ENCODE data around the gene ANKRD63. TPM values are rescaled to one million over a fixed set of nuclear protein-coding genes. Genes with fewer than 3 reads are reported as not detected.

The ANKRD63 gene
- total RNA-seq, 1 donor from 2014 or later, result not detected

GRCh38 chr15:40281801-40282146 lies 1.1 kb downstream of the ANKRD63 start:
- H3K9ac ChIP-seq (ENCODE audit: low read depth in 1 of 3, low read length in 3 of 3), result peak overlapping the region in 1 of 3 donors; percentile 54
- H3K4me1 ChIP-seq (ENCODE audit: control insufficient read depth in 3 of 3, insufficient read depth in 3 of 3, low read length in 3 of 3), result peaks cover 4 to 26% (median 16%) of the 10 kb centered on the region in 3 donors
- peaks cover 61 to 68% (median 62%) of the 10 kb centered on the region in 3 donors for H3K27me3 ChIP-seq (ENCODE audit: control insufficient read depth in 3 of 3, insufficient read depth in 3 of 3, low read length in 3 of 3)
- peak overlapping the region in 2 of 3 donors; percentile 59 to 73 for H3K4me3 ChIP-seq (ENCODE audit: low read length in 3 of 3)
- H3K27ac ChIP-seq (ENCODE audit: low read depth, low read length), result no peak overlapping the region
- H3K9me3 ChIP-seq (ENCODE audit: control insufficient read depth in 3 of 3, low read length in 3 of 3), result no peaks in the 10 kb centered on the region
- no peaks in the 10 kb centered on the region for H3K36me3 ChIP-seq (ENCODE audit: control insufficient read depth in 3 of 3, insufficient read depth in 3 of 3, low read length in 3 of 3)

DNA sequence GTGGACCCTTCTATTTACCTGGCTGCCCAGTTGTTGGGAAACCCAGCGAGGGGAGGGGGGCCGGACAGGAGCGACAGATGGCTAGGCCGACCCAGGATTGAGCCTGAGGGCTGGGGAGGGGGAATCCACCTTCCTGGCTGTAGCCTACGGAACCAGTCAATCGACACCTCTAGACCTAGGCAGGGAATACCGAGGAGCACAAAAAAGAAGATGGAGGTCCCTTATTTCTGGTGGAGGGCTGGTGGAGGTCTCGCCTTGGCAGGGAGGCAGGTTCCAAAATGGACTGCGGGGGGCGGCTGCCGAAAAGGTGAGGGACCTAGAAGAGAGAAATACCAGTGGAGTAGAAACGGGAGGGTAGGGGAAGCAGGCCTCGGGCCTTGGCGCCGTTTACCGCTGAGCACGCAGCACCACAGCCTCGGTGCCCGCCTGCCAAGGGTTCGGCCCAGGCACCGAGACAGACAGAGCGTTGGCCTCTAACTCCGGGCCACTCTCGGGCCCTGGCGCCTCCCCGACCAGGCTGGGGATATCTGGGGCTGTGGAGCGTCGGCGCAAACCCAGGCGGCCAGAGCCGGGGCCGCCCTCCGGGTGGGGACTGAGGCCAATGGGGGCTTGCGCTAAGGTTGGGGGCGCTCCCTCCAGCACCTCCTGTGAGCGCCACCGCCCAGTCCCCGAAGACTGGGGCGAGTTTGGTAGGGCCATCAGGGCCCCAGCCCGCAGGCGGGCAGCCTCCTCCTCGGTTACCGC lies 1.6 kb downstream of the ANKRD63 start:
- peaks cover 4 to 24% (median 16%) of the 10 kb centered on the region in 3 donors for H3K4me1 ChIP-seq (ENCODE audit: control insufficient read depth in 3 of 3, insufficient read depth in 3 of 3, low read length in 3 of 3)
- H3K9me3 ChIP-seq (ENCODE audit: control insufficient read depth in 3 of 3, low read length in 3 of 3), result no peaks in the 10 kb centered on the region
- no peak overlapping the region for H3K27ac ChIP-seq (ENCODE audit: low read depth, low read length)
- H3K9ac ChIP-seq (ENCODE audit: low read depth in 1 of 3, low read length in 3 of 3), result no peak overlapping the region
- no peaks in the 10 kb centered on the region for H3K36me3 ChIP-seq (ENCODE audit: control insufficient read depth in 3 of 3, insufficient read depth in 3 of 3, low read length in 3 of 3)
- peaks cover 61 to 68% (median 62%) of the 10 kb centered on the region in 3 donors for H3K27me3 ChIP-seq (ENCODE audit: control insufficient read depth in 3 of 3, insufficient read depth in 3 of 3, low read length in 3 of 3)
- no peak overlapping the region for H3K4me3 ChIP-seq (ENCODE audit: low read length in 3 of 3)

DNA sequence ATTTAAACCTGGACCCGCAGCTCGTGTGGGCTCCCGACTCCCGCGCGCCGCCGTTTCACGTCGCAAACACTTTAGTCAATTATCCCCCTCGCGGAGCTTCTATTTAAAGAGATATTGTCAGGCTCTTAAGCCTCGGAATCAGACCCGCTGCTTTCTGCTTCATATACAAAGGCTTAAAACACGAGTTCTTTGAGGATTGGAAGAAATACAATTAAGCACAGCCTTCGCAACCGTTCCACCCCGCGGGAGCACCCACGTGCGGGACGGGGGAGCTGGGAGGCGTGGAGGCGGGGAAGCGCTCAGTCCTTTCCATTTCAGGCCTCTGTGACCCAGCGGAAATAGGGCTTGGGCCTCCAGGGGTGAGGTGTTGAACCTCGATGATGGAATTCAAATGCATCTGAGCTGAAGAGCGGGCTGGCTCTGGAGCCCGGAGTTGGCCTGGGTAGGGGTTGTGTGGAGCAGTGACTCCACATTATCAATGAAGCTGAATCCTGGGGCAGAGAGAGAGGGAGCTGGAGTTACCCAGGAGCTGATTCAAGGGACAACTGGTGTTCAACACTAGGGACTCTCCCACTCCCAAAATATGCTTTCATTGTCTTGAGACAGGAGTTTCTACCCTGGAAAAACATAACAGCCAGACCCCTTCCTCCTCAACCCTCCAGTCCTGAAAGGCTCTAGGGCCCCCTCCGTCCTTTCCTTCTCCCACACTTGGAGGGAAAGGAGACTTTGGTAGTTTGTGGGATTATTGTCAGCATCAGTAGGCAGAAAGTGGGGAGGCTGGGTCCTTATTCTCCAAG lies 2.4 kb downstream of the ANKRD63 start:
- Histone ChIP-seq H3K27ac (ENCODE audit: low read depth, low read length) (no peak overlapping the region), H3K4me1 (ENCODE audit: control insufficient read depth in 3 of 3, insufficient read depth in 3 of 3, low read length in 3 of 3) (peaks cover 4 to 24% (median 16%) of the 10 kb centered on the region in 3 donors), H3K4me3 (ENCODE audit: low read length in 3 of 3) (no peak overlapping the region), H3K9ac (ENCODE audit: low read depth in 1 of 3, low read length in 3 of 3) (no peak overlapping the region), H3K9me3 (ENCODE audit: control insufficient read depth in 3 of 3, low read length in 3 of 3) (no peaks in the 10 kb centered on the region), H3K27me3 (ENCODE audit: control insufficient read depth in 3 of 3, insufficient read depth in 3 of 3, low read length in 3 of 3) (peaks cover 61 to 68% (median 62%) of the 10 kb centered on the region in 3 donors), H3K36me3 (ENCODE audit: control insufficient read depth in 3 of 3, insufficient read depth in 3 of 3, low read length in 3 of 3) (no peaks in the 10 kb centered on the region)

- H3K27ac ChIP-seq (ENCODE audit: low read depth, low read length), result no peak overlapping the region
- H3K9me3 ChIP-seq (ENCODE audit: control insufficient read depth in 3 of 3, low read length in 3 of 3), result no peaks in the 10 kb centered on the region
- H3K9ac ChIP-seq (ENCODE audit: low read depth in 1 of 3, low read length in 3 of 3), result no peak overlapping the region
- no peak overlapping the region for H3K4me3 ChIP-seq (ENCODE audit: low read length in 3 of 3)
- no peaks in the 10 kb centered on the region for H3K36me3 ChIP-seq (ENCODE audit: control insufficient read depth in 3 of 3, insufficient read depth in 3 of 3, low read length in 3 of 3)
- H3K27me3 ChIP-seq (ENCODE audit: control insufficient read depth in 3 of 3, insufficient read depth in 3 of 3, low read length in 3 of 3), result peaks cover 61 to 64% (median 62%) of the 10 kb centered on the region in 3 donors
- peaks cover 4 to 24% (median 16%) of the 10 kb centered on the region in 3 donors for H3K4me1 ChIP-seq (ENCODE audit: control insufficient read depth in 3 of 3, insufficient read depth in 3 of 3, low read length in 3 of 3)
These were observed 3.3 kb downstream of the ANKRD63 start for GRCh38 chr15:40279437-40280141.

- no peak overlapping the region for H3K27ac ChIP-seq (ENCODE audit: low read depth, low read length)
- H3K4me1 ChIP-seq (ENCODE audit: control insufficient read depth in 3 of 3, insufficient read depth in 3 of 3, low read length in 3 of 3), result peaks cover 4 to 23% (median 15%) of the 10 kb centered on the region in 3 donors
- H3K36me3 ChIP-seq (ENCODE audit: control insufficient read depth in 3 of 3, insufficient read depth in 3 of 3, low read length in 3 of 3), result no peaks in the 10 kb centered on the region
- H3K4me3 ChIP-seq (ENCODE audit: low read length in 3 of 3), result no peak overlapping the region
- H3K9me3 ChIP-seq (ENCODE audit: control insufficient read depth in 3 of 3, low read length in 3 of 3), result no peaks in the 10 kb centered on the region
- H3K9ac ChIP-seq (ENCODE audit: low read depth in 1 of 3, low read length in 3 of 3), result no peak overlapping the region
- H3K27me3 ChIP-seq (ENCODE audit: control insufficient read depth in 3 of 3, insufficient read depth in 3 of 3, low read length in 3 of 3), result peaks cover 51 to 54% (median 52%) of the 10 kb centered on the region in 3 donors
These were observed 4.8 kb downstream of the ANKRD63 start for GRCh38 chr15:40278026-40278425.

- no peak overlapping the region for H3K27ac ChIP-seq (ENCODE audit: low read depth, low read length)
These were observed 5.4 kb downstream of the ANKRD63 start for GRCh38 chr15:40277471-40277870.

DNA sequence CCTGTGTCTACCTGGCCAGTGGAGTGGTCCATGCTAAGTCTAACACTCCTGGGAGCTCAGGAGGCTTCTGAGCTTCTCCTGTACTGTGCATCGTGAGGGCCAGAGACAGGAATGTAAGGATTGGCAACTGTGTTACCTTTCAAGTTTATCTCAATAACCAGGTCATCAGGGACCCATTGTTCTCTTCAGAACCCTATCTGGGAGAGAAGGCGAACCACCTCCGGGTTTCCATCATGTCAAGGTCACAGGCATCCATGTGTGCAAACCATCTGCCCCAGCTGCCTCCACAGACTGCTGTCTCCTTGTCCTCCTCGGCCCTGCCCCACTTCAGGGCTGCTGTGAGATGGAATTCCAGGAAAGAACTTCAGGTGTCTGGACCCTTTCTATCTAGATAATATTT lies 5.9 kb downstream of the ANKRD63 start:
- Histone ChIP-seq H3K9me3 (ENCODE audit: control insufficient read depth in 3 of 3, low read length in 3 of 3) (no peaks in the 10 kb centered on the region), H3K4me1 (ENCODE audit: control insufficient read depth in 3 of 3, insufficient read depth in 3 of 3, low read length in 3 of 3) (peaks cover 0 to 12% (median 5%) of the 10 kb centered on the region in 3 donors), H3K9ac (ENCODE audit: low read depth in 1 of 3, low read length in 3 of 3) (no peak overlapping the region), H3K27me3 (ENCODE audit: control insufficient read depth in 3 of 3, insufficient read depth in 3 of 3, low read length in 3 of 3) (peaks cover 40 to 47% (median 41%) of the 10 kb centered on the region in 3 donors), H3K27ac (ENCODE audit: low read depth, low read length) (no peak overlapping the region), H3K36me3 (ENCODE audit: control insufficient read depth in 3 of 3, insufficient read depth in 3 of 3, low read length in 3 of 3) (no peaks in the 10 kb centered on the region), H3K4me3 (ENCODE audit: low read length in 3 of 3) (no peak overlapping the region)

More at GRCh38 chr15:40277471-40277870, 5.4 kb downstream of the ANKRD63 start:
- peaks cover 4 to 17% (median 10%) of the 10 kb centered on the region in 3 donors for H3K4me1 ChIP-seq (ENCODE audit: control insufficient read depth in 3 of 3, insufficient read depth in 3 of 3, low read length in 3 of 3)
- no peaks in the 10 kb centered on the region for H3K36me3 ChIP-seq (ENCODE audit: control insufficient read depth in 3 of 3, insufficient read depth in 3 of 3, low read length in 3 of 3)
- H3K4me3 ChIP-seq (ENCODE audit: low read length in 3 of 3), result no peak overlapping the region
- H3K9ac ChIP-seq (ENCODE audit: low read depth in 1 of 3, low read length in 3 of 3), result no peak overlapping the region
- no peaks in the 10 kb centered on the region for H3K9me3 ChIP-seq (ENCODE audit: control insufficient read depth in 3 of 3, low read length in 3 of 3)
- H3K27me3 ChIP-seq (ENCODE audit: control insufficient read depth in 3 of 3, insufficient read depth in 3 of 3, low read length in 3 of 3), result peaks cover 45 to 52% (median 46%) of the 10 kb centered on the region in 3 donors

- Histone ChIP-seq H3K27me3 (ENCODE audit: control insufficient read depth in 3 of 3, insufficient read depth in 3 of 3, low read length in 3 of 3) (peaks cover 32 to 37% (median 33%) of the 10 kb centered on the region in 3 donors), H3K27ac (ENCODE audit: low read depth, low read length) (no peak overlapping the region), H3K9ac (ENCODE audit: low read depth in 1 of 3, low read length in 3 of 3) (no peak overlapping the region), H3K4me3 (ENCODE audit: low read length in 3 of 3) (no peak overlapping the region), H3K36me3 (ENCODE audit: control insufficient read depth in 3 of 3, insufficient read depth in 3 of 3, low read length in 3 of 3) (no peaks in the 10 kb centered on the region), H3K9me3 (ENCODE audit: control insufficient read depth in 3 of 3, low read length in 3 of 3) (no peaks in the 10 kb centered on the region), H3K4me1 (ENCODE audit: control insufficient read depth in 3 of 3, insufficient read depth in 3 of 3, low read length in 3 of 3) (peaks cover 0 to 8% (median 3%) of the 10 kb centered on the region in 3 donors)
These were observed 6.9 kb downstream of the ANKRD63 start for GRCh38 chr15:40275954-40276353.

- Histone ChIP-seq H3K4me1 (ENCODE audit: control insufficient read depth in 3 of 3, insufficient read depth in 3 of 3, low read length in 3 of 3) (peaks cover 0 to 8% (median 3%) of the 10 kb centered on the region in 3 donors), H3K9ac (ENCODE audit: low read depth in 1 of 3, low read length in 3 of 3) (no peak overlapping the region), H3K9me3 (ENCODE audit: control insufficient read depth in 3 of 3, low read length in 3 of 3) (no peaks in the 10 kb centered on the region), H3K36me3 (ENCODE audit: control insufficient read depth in 3 of 3, insufficient read depth in 3 of 3, low read length in 3 of 3) (no peaks in the 10 kb centered on the region), H3K27me3 (ENCODE audit: control insufficient read depth in 3 of 3, insufficient read depth in 3 of 3, low read length in 3 of 3) (peaks cover 28 to 33% (median 29%) of the 10 kb centered on the region in 3 donors), H3K27ac (ENCODE audit: low read depth, low read length) (no peak overlapping the region), H3K4me3 (ENCODE audit: low read length in 3 of 3) (no peak overlapping the region)
These were observed 7.3 kb downstream of the ANKRD63 start for GRCh38 chr15:40275523-40275922.
